HG03469 (cell line): ENCODE results near the gene KRT24.

Experiments used
- ATAC-seq: cut with Tn5 transposase; IDR thresholded peaks from one replicate; pipeline ENCODE4 v1.9.1; 2021; ENCODE audit warnings: mild to moderate bottlenecking, moderate library complexity, moderate number of reproducible peaks; ENCODE audit not compliant: unreplicated experiment

Gene KRT24

DNA sequence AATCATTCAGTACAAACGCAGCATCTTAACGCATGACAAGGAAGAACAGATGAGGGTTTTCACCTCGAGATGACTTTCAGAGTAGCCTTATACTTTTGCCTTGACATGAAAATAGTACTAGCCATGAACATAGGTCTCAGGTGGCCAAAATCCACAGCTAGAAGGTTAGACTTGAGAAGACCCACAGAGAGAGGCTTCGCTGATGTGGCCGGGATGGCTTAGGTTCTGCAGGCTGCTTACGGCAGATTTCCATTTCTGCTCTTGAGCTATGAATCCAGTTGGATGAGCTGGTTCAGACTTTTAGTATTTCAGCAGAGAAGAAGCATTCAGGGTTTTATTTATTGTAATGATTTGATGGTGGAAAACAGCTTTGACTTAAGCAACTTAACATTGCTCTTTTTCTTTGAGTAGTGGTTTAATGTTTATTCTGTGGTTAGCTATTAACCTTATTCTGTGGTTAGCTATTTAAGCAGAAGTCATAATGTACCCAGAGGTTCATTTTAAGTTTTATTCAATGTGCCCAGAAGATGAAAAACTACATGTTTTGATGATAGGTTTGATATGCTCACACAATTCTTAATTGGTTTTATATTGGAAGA lies 7.6 kb downstream of the KRT24 start:
- no peak for ATAC-seq

DNA sequence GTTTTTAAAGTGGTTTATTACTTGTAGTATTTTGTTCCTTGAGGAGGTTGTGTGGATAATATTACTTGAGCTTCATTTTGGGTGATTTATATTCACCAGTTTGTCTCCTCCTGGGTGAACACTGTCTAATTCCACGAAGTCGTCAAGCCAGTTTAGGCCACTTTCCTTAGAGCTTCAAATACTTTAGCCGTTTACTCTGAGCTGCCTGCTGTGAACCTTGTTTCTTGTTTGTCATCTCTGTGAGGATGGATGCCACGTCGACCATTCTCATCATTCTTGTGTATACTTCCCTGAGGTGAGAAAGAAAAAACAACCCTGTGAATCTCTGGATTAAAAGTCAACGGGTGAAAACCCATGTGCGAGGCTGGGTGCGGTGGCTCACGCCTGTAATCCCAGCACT lies 9.0 kb downstream of the KRT24 start:
- ATAC-seq: no peak

DNA sequence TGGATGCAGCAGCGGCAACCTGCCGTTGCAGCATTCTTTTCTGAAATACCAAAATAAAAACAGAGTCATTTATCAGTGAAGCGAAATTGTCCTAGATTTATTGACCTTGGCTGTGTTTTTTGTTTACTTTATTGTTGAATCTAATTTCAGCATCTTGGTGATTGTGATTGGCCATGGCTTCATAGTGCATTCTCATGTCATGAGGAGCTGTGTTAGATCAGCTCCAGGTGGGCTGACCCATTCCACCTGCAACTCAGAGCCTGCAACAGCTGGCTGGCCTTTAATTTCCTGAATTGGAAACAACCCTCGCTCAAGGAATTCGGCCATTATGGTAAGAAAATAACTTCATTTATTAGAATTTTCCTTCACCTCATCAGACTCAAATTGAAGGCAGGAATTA lies 16.4 kb downstream of the KRT24 start:
- no peak for ATAC-seq

DNA sequence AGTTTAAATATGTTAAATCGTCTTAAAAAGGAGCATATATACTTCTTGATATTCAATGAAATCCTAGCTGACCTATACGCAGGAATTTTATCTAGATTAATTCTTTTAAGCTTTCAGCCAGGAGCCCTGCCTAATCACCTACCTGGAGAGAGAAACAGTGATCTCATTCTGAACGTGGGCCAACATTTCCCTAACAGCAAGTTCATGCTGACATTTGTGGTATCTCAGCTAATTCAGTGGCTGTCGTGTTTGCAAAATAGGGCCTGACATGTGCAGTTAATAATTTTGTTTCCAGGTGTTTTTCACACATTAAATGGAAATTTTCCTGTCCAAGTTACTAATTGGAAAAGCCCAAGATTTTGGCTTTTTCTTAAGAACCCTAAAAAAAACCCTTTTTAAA lies 17.4 kb downstream of the KRT24 start:
- no peak for ATAC-seq

DNA sequence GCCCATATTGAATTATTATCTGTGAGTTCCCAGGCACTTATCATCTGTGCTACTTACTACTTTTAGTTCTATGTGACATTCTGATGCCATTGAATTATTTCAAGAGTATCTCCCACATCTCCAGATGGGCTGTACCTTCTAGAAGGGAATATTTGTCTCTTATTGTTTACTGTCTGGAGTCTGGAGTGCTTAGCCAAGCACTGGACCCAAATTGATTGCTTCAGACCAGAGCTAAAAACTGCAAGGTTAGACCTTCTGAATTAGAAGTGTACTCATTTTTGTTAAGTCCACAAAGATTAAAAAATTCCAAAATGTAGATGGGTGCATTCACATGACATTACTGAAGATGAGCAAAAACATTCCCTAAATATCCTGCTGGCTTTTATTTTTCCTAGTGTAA lies 22.6 kb downstream of the KRT24 start:
- ATAC-seq: no peak

DNA sequence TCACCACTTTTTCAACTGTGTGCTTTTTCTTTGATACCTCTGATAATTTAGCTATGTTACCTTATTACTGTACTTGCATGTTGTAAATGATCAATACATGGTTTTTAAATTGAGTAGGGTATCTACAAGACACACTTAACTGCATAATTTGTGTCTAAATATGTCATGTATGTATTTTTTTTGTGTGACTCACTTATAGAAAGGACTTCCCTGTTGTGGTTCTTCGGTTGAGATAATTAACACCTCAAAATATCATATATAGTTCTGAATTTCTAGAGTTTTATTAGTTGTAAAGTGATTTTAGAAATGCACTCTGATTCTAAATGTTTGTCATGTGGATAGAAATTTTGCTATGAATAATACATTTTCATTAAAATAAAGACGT lies 24.0 kb downstream of the KRT24 start:
- no peak for ATAC-seq

DNA sequence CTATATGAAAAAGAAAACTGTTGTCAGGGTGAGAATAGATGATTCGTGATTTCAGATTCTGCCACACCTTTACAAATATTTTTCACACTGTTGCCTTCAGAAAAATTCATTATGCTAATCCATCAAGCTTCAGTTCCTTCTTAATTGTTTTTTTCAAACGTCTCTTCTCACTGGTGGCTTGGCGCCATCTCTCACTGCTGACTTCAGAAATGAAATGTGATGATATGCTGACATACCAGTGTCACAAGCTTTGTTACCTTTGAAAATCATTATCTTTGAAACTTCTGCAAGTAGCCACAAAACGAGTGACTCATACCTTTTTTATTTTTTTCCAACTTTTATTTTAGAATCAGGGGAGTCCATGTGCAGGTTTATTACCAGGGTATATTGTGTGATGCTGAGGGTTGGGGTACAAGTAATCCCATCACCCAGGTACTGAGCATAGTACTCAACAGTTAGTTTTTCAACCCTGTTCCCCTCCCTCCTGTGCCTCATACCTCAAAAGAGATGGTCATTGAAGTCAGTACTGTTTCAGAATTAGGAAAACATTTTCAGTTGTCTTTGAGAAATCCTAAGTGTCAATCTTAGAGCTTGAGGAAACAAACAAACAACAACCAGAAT lies 24.5 kb downstream of the KRT24 start:
- ATAC-seq: no peak

DNA sequence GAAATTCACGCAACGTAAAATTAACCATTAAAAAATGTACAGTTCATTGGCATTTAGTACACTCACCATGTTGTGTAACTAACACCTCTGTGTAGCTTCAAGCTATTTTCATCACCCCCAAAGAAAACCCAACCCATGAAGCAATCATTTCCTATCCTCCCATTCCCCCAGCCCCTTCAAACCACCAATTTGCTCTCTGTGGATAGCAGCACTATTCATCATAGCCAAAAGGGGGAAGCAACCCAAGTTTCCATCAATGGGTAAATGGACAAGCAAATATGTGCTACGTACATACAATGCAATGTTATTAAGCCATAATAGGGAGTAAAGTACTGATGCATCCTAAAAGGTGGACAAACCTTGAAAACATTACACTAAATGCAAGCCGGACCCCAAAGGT lies 27.6 kb downstream of the KRT24 start:
- ATAC-seq: no peak

DNA sequence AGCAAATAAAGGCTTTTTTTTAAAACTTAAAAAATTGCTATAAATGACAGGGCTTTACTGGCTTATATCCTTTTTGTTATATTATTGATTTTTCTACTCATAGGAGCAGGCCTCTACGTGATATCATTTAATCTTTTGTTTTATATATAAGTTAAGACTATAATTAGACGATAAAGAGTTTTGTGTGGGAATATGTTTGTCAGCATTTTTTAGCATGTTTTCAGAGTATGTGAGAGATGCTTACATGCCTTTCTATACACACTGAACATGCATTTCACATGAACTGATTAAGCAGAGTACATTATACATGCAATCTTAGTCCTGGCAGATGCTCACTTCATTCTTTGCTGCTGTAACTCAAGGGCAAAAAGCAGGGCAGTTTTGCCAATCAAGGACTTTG lies 30.9 kb downstream of the KRT24 start:
- ATAC-seq: no peak

DNA sequence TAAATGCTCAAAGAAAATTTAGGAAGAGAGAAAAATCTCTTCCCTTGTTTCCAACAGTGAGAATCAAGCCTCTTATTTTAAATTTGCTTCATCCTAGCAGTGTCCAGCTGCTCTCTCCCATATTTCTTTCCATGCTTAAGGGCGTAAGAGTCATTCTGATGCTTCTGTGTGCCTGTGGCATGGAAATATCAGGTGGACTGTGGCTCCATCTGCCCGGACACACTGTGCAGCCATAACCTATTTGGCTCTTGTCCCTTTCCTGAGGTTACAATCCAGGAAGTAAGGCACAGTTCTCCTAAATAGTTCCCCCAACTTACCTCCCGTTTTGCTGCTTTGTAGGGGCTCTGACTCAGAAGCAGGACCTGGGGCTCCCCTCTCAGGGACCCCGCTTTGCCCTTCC lies 32.3 kb downstream of the KRT24 start:
- no peak for ATAC-seq

DNA sequence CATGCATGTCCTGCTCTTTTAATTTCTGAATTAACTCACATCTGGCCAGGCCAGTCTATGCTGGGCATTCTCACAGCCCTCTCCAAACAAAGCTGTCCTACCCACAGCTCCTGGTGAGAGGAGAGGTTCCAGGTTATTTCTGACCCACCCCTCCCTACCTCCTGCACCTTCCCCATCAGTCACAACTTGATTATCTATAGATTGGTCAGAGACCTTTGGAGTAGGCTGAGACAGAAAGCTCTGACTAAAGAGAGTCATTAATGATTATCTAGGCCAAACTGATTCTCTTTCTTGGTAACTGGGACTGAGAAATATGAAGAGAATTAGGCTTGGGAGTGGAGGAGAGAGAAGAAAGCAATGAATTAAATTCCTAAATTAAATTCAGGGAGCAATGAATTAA lies 37.2 kb downstream of the KRT24 start:
- no peak for ATAC-seq

DNA sequence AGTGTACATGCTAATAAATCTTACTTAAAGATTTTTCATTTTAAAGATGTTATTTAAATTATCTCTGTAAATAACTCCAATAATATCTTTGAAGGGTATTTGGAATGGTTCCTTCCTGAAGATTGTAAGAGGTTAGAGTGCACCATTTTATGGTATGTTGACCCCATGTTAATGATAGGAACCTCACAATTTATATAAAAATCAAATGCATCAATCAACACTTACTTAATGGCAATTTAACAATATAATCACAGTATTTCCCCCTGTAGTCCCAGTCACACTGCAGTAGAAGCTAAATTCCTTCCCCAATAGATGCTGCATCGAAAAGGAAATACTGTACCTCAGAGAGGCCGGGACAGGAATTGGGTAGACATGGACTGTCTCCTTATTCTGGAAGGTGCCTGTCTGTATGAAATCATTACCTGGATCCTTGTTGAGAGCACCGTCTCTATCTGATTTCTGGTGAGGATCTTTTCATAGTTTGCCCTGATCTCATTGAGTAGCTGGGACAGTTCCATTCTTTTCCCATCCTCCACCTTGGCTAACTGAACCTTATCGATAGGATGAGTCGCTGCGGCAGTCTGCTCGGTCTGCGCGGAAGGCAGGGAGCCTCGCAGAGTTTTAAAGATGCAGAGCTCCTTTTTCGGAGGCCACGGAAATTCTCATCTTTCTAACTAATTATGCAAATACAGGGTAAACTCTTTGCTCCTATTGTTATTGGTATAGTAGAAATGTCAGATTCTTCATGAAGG lies 38.8 kb downstream of the KRT24 start, which contains the start of gene KRT222:
Gene KRT222, minus strand, starts transcription at position 596 of the 752 bp plus-strand sequence. Its CDS starts 78 bp downstream, at position 518.
- ATAC-seq: no peak

DNA sequence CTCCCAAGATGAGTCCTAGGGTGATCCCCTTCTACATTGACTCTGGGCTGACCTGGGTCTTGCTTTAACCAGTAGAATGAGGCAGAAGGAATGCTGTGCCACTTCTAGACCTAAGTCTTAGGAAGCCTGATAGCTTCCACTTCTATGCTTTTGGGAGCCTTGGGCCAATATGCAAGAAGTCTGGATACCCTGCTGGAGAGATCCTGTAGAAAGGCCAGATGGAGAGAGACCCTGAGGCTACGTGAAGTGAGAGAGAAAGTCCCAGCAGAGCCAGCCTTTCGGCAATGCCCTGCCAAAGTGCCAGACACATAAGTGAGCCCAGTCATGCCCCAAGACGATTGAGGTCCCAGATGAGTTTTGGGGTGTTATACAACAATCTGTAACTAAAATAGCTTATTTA lies 40.3 kb downstream of the KRT24 start:
- no peak for ATAC-seq

DNA sequence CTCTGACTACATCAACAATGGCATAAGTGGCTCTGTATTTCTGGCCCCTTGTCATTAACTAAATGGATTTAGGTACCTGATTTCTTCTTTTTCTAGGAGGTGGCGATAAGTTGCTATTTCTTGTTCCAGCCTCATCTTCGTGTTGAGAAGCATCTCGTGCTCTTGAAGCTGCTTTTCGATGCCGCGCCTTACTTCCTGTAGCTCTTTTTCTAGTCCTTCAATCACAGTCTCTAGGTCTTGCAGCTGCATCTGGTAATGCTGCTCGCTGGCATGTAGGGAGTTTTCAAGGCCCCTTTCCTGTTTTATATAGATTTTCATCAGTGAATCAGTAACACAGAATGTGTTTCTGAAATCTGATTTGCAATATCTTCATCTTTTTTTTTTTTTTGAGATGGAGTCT lies 43.6 kb downstream of the KRT24 start:
- no peak for ATAC-seq

DNA sequence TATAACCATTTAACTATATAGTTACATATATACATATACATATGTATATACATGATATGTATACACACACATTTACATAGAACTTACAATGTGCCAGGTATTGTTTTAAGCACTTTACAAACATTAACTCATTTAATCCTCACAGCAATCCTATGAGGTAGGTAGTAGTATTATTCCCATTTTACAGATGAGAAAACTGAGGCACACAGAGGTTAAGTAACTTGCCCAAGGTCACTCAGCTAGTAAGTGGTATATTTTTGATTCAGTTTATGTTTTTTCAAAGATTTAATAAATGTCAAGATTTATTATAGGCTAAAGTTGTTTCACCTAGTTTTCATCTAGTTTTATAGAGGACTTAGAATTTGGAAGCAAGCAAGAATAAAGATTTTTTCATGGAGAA lies 45.2 kb downstream of the KRT24 start:
- no peak for ATAC-seq

DNA sequence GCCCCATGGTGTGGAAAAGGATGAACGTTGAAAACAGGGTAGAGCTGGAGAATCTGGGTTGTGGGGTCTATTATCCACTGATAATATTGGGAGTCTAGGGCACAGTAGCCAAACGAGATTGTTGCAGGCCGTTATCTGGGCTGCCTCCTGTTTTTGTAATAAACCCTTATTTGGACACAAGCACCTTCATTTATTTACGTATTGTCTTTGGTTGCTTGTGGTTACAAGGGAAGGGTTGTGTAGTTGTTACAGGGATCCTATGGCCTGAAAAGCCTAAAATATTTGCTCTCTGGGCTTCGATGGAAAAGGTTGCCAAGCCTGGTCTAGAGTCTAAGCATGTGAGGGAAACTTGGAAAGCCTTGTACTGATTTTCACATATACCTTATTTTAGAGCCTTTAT lies 51.6 kb downstream of the KRT24 start:
- no peak for ATAC-seq

DNA sequence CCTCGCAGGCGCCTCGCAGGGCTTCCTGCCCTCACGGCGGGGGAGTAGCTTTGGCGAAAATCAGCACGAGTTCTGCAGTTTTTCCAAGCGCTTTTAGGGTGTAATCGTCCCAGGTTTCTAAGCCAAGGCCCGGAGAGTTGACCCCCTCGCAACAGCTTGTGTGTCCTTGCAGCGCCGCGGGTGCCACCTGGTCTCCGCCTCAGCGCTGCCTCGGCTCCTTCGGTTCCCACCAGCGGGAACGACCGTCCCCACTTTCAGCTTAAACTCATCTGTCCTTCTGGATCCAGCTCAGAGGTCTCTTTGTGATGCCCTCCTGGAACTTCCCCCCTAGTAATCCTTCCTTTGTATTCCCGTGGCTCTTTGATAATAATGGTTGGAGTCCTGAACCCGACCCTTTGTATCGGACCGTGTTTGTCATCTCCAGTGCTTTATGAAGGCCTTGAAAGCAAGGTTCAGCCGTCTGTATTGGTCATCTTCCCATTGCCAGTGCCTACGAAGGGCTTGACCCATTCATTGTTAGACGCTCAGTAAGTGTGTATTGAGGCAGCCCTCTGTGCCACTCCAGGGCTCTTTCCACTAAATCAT lies 55.1 kb downstream of the KRT24 start:
- no peak for ATAC-seq
